CD4-positive, alpha-beta T cell (primary cell): Measurements from ENCODE around the gene THAP7. TPM values are rescaled to one million over a fixed set of nuclear protein-coding genes. Genes with fewer than 3 reads are reported as not detected.
A peak's percentile ranks its signal among the peaks of the same experiment; 100 is the strongest.

Experiments
- ATAC-seq: fragments of 200-7000 bp; cut with Tn5 transposase; one replicate; pipeline ENCODE4 v1.10.0; 2022; ENCODE audit warnings: mild to moderate bottlenecking; ENCODE audit not compliant: poor library complexity
- CTCF ChIA-PET: fragments of 350-600 bp; sonication (Branson Sonifier 250); formaldehyde crosslinking; loops from one replicate; lab custom pipeline; 2021; ENCODE audit warnings: antibody characterized with exemption, inconsistent platforms; lab: Charles Lee
- POLR2A ChIA-PET: fragments of 350-600 bp; sonication (Branson Sonifier 250); formaldehyde crosslinking; loops from one replicate; lab custom pipeline; 2021; ENCODE audit warnings: antibody characterized with exemption, inconsistent platforms; lab: Charles Lee
- DNase-seq, 14 experiments: peaks; one replicate each; pipeline ENCODE4 v3.0.0-alpha.2; 2013 to 2020; ENCODE audit warnings: mixed read lengths in 2 of 14
- H3K27ac ChIP-seq, 2 donors: one replicate each; pipeline versions ENCODE4 v1.5.1 to v1.7.0; 2013; ENCODE audit warnings: low read length in 2 of 2, low read depth in 1 of 2, mild to moderate bottlenecking in 1 of 2
- H3K27me3 ChIP-seq, 2 experiments: 1 replicate in 1 of 2; 2 replicates in 1 of 2; pipeline versions ENCODE4 v1.6.1 to v1.7.0; 2013; ENCODE audit warnings: low read length in 2 of 2, control low read depth in 1 of 2, mild to moderate bottlenecking in 1 of 2, moderate library complexity in 1 of 2; ENCODE audit not compliant: insufficient read depth in 2 of 2, control insufficient read depth in 1 of 2
- H3K36me3 ChIP-seq: one replicate; pipeline ENCODE4 v1.6.1; 2013; ENCODE audit warnings: low read length, control low read depth; ENCODE audit not compliant: insufficient read depth
- H3K4me1 ChIP-seq: one replicate; pipeline ENCODE4 v1.6.1; 2013; ENCODE audit warnings: low read length, control low read depth; ENCODE audit not compliant: insufficient read depth
- H3K4me3 ChIP-seq: one replicate; pipeline ENCODE4 v1.5.1; 2013; ENCODE audit warnings: mild to moderate bottlenecking, low read length, moderate library complexity
- H3K9me3 ChIP-seq, 2 experiments: 1 replicate in 1 of 2; 2 replicates in 1 of 2; pipeline versions ENCODE4 v1.6.1 to v1.7.0; 2013; ENCODE audit warnings: low read length in 2 of 2, mild to moderate bottlenecking in 2 of 2, control low read depth in 1 of 2, moderate library complexity in 1 of 2; ENCODE audit not compliant: control insufficient read depth in 1 of 2, insufficient read depth in 1 of 2
- H3K27ac Mint-ChIP-seq: one replicate; pipeline ENCODE4 v1.8.0; 2020; ENCODE audit warnings: mixed read lengths
- H3K27me3 Mint-ChIP-seq: one replicate; pipeline ENCODE4 v1.8.0; 2021; ENCODE audit warnings: mixed read lengths
- H3K36me3 Mint-ChIP-seq: one replicate; pipeline ENCODE4 v1.8.0; 2021; ENCODE audit warnings: low read depth, mixed read lengths
- H3K4me1 Mint-ChIP-seq: one replicate; pipeline ENCODE4 v1.8.0; 2021; ENCODE audit warnings: low read depth, mixed read lengths
- H3K4me3 Mint-ChIP-seq: one replicate; pipeline ENCODE4 v1.8.0; 2020; ENCODE audit warnings: mild to moderate bottlenecking, mixed read lengths
- H3K9me3 Mint-ChIP-seq: one replicate; pipeline ENCODE4 v1.8.0; 2020; ENCODE audit warnings: mixed read lengths
- CTCF ChIP-seq: fragments of 200-600 bp; IDR thresholded peaks from one replicate; pipeline ENCODE4 v1.8.0; 2022; ENCODE audit warnings: antibody characterized with exemption, mild to moderate bottlenecking
- intact Hi-C, 2 experiments: fragments of 100-400 bp; cut with DNase I in 1 of 2; cut with micrococcal nuclease in 1 of 2; formaldehyde crosslinking; loops; one replicate each; pipeline versions ENCODE4 v1.15.1 to v1.9.0; 2023 to 2025; cut with DNase I, micrococcal nuclease
- total RNA-seq, 174 experiments: library from RNA in 2 of 174; stranded (reverse) in 2 of 174; gene quantifications; one replicate each; pipeline ENCODE4 v1.2.3 and lab custom pipeline; 2021 to 2026

Gene THAP7
- total RNA-seq, 2 experiments from 2014 or later = 82.7 to 84.0 TPM

GRCh38 chr22:20994902-20995241 lies 7.0 kb downstream of the THAP7 start:
- ChIA-PET POLR2A (no interaction called here), CTCF (no interaction called here)
- H3K36me3 ChIP-seq = peaks cover 77% of the 10 kb centered on the region
- Mint-ChIP-seq H3K27ac (no peak overlapping the region), H3K4me3 (no peak overlapping the region), H3K9me3 (no peaks in the 10 kb centered on the region), H3K36me3 (peaks cover 30% of the 10 kb centered on the region), H3K4me1 (peaks cover 7% of the 10 kb centered on the region), H3K27me3 (no peaks in the 10 kb centered on the region)
- DNase-seq = no peak
- H3K27me3 ChIP-seq = no peaks in the 10 kb centered on the region
- TF ChIP-seq CTCF = no peak
- ATAC-seq = no peak
- H3K27ac ChIP-seq = no peak overlapping the region
- H3K4me3 ChIP-seq = no peak overlapping the region
- intact Hi-C loops = loop anchor here in 1 of 2 experiments (5.0 kb wide), 1 partner anchor 47 kb away; no protein-coding TSS in a partner anchor
- H3K9me3 ChIP-seq = no peaks in the 10 kb centered on the region
- peaks cover 19% of the 10 kb centered on the region for H3K4me1 ChIP-seq

DNA sequence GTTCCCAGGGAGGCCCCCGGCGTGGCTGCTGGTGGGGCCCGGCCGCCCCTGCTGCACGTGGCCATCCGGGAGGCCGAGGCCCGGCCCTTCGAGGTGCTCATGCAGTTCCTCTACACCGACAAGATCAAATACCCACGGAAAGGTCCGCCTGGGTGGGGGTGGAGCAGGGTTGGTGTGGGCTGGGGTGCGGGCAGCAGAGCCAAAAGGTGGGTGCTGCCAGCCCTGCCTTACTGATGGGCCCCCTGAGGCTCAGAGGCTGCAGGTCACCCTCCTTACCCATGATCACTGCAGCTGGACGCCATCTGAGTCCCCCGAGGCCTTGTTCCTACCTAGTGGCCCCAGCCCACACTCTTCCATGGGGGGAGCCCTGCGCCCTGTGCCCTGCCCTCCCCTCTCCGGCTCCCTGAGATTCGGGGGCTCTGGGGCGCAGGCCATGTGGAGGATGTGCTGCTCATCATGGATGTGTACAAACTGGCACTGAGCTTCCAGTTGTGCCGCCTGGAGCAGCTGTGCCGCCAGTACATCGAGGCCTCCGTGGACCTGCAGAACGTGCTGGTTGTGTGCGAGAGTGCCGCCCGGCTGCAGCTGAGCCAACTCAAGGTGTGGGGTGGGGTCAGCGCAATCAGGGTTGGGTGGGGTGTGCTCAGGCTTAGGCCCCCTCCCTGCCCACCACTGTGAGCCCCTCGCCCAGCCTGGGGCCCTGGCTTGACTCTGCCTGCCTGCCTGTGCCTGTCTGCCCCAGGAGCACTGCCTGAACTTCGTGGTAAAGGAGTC lies 7.6 kb downstream of the THAP7 start:
- peaks cover 72% of the 10 kb centered on the region for H3K36me3 ChIP-seq
- POLR2A ChIA-PET = no interaction called here
- no peak overlapping the region for H3K27ac ChIP-seq
- Mint-ChIP-seq H3K4me3 (no peak overlapping the region), H3K9me3 (no peaks in the 10 kb centered on the region), H3K27me3 (no peaks in the 10 kb centered on the region), H3K4me1 (peaks cover 7% of the 10 kb centered on the region), H3K27ac (no peak overlapping the region), H3K36me3 (peaks cover 30% of the 10 kb centered on the region)
- DNase-seq = peak in 1 of 14 experiments; percentile 14
- H3K4me1 ChIP-seq = peaks cover 19% of the 10 kb centered on the region
- no peaks in the 10 kb centered on the region for H3K9me3 ChIP-seq
- CTCF ChIA-PET = no interaction called here
- TF ChIP-seq CTCF = no peak
- intact Hi-C loops = loop anchor here in 1 of 2 experiments (5.0 kb wide), 1 partner anchor 48 kb away; no protein-coding TSS in a partner anchor
- ATAC-seq = no peak
- no peaks in the 10 kb centered on the region for H3K27me3 ChIP-seq
- no peak overlapping the region for H3K4me3 ChIP-seq

DNA sequence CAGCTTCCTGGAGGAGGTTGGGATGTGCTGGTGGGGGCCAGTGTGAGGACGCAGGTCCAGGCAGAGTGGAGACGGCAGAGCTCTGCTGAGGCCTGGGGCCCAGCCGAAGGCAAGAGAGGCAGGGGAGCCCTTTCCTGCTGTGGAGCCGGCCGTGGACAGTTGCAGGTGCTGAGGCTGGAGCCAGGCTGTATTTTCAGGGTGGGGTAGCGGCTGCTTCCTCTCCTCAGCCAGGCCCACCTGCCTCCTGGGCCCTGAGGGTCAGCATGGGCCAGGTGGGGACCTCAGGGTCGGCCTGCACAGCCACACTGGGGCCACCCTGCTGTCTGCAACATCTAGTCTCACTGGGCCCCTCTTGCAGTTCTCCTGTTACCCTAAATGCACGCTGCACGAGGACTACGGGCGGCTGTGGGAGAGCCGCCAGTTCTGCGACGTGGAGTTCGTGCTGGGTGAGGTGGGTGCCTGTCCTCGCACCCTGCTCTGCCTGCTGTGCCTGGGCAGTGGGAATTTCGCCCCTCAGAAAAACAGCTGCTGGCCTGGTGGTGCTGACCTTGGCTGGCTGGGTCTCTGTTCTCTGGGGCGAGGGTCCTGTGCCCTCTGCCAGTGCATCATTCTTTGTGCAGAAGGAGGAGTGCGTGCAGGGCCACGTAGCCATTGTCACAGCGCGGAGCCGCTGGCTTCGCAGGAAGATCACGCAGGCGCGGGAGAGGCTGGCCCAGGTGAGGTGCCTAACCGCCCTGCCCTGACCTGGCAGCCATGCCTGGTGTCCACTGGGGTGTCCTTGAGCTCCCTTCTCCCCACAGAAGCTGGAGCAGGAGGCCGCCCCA lies 8.4 kb downstream of the THAP7 start:
- CTCF ChIA-PET = no interaction called here
- H3K4me1 ChIP-seq = peaks cover 18% of the 10 kb centered on the region
- POLR2A ChIA-PET = no interaction called here
- Mint-ChIP-seq H3K4me3 (no peak overlapping the region), H3K36me3 (peaks cover 23% of the 10 kb centered on the region), H3K4me1 (peaks cover 5% of the 10 kb centered on the region), H3K27ac (no peak overlapping the region), H3K9me3 (no peaks in the 10 kb centered on the region), H3K27me3 (no peaks in the 10 kb centered on the region)
- no peaks in the 10 kb centered on the region for H3K9me3 ChIP-seq
- peaks cover 66% of the 10 kb centered on the region for H3K36me3 ChIP-seq
- intact Hi-C loops = loop anchor here in 1 of 2 experiments (5.0 kb wide), 1 partner anchor 49 kb away; no protein-coding TSS in a partner anchor
- no peak overlapping the region for H3K4me3 ChIP-seq
- DNase-seq = no peak
- no peaks in the 10 kb centered on the region for H3K27me3 ChIP-seq
- ATAC-seq = no peak
- no peak for TF ChIP-seq CTCF
- H3K27ac ChIP-seq = no peak overlapping the region
